CD4-positive, alpha-beta T cell (primary cell): ENCODE results near the gene TMEM132C. TPM values are rescaled to one million over a fixed set of nuclear protein-coding genes. Genes with fewer than 3 reads are reported as not detected.
"Not testable (repeated sequence)": the region's sequence is repeated elsewhere in the genome, so short reads cannot be mapped to it uniquely, and the experiment has no call there.

Source experiments
- ATAC-seq: fragments of 200-7000 bp; cut with Tn5 transposase; one replicate; pipeline ENCODE4 v1.10.0; 2022; ENCODE audit warnings: mild to moderate bottlenecking; ENCODE audit not compliant: poor library complexity
- CTCF ChIA-PET: fragments of 350-600 bp; sonication (Branson Sonifier 250); formaldehyde crosslinking; loops from one replicate; lab custom pipeline; 2021; ENCODE audit warnings: antibody characterized with exemption, inconsistent platforms; lab: Charles Lee
- POLR2A ChIA-PET: fragments of 350-600 bp; sonication (Branson Sonifier 250); formaldehyde crosslinking; loops from one replicate; lab custom pipeline; 2021; ENCODE audit warnings: antibody characterized with exemption, inconsistent platforms; lab: Charles Lee
- DNase-seq, 14 experiments: peaks; one replicate each; pipeline ENCODE4 v3.0.0-alpha.2; 2013 to 2020; ENCODE audit warnings: mixed read lengths in 2 of 14
- H3K27ac ChIP-seq, 2 donors: one replicate each; pipeline versions ENCODE4 v1.5.1 to v1.7.0; 2013; ENCODE audit warnings: low read length in 2 of 2, low read depth in 1 of 2, mild to moderate bottlenecking in 1 of 2
- H3K27me3 ChIP-seq, 2 experiments: 1 replicate in 1 of 2; 2 replicates in 1 of 2; pipeline versions ENCODE4 v1.6.1 to v1.7.0; 2013; ENCODE audit warnings: low read length in 2 of 2, control low read depth in 1 of 2, mild to moderate bottlenecking in 1 of 2, moderate library complexity in 1 of 2; ENCODE audit not compliant: insufficient read depth in 2 of 2, control insufficient read depth in 1 of 2
- H3K36me3 ChIP-seq: one replicate; pipeline ENCODE4 v1.6.1; 2013; ENCODE audit warnings: low read length, control low read depth; ENCODE audit not compliant: insufficient read depth
- H3K4me1 ChIP-seq: one replicate; pipeline ENCODE4 v1.6.1; 2013; ENCODE audit warnings: low read length, control low read depth; ENCODE audit not compliant: insufficient read depth
- H3K4me3 ChIP-seq: one replicate; pipeline ENCODE4 v1.5.1; 2013; ENCODE audit warnings: mild to moderate bottlenecking, low read length, moderate library complexity
- H3K9me3 ChIP-seq, 2 experiments: 1 replicate in 1 of 2; 2 replicates in 1 of 2; pipeline versions ENCODE4 v1.6.1 to v1.7.0; 2013; ENCODE audit warnings: low read length in 2 of 2, mild to moderate bottlenecking in 2 of 2, control low read depth in 1 of 2, moderate library complexity in 1 of 2; ENCODE audit not compliant: control insufficient read depth in 1 of 2, insufficient read depth in 1 of 2
- H3K27ac Mint-ChIP-seq: one replicate; pipeline ENCODE4 v1.8.0; 2020; ENCODE audit warnings: mixed read lengths
- H3K27me3 Mint-ChIP-seq: one replicate; pipeline ENCODE4 v1.8.0; 2021; ENCODE audit warnings: mixed read lengths
- H3K36me3 Mint-ChIP-seq: one replicate; pipeline ENCODE4 v1.8.0; 2021; ENCODE audit warnings: low read depth, mixed read lengths
- H3K4me1 Mint-ChIP-seq: one replicate; pipeline ENCODE4 v1.8.0; 2021; ENCODE audit warnings: low read depth, mixed read lengths
- H3K4me3 Mint-ChIP-seq: one replicate; pipeline ENCODE4 v1.8.0; 2020; ENCODE audit warnings: mild to moderate bottlenecking, mixed read lengths
- H3K9me3 Mint-ChIP-seq: one replicate; pipeline ENCODE4 v1.8.0; 2020; ENCODE audit warnings: mixed read lengths
- CTCF ChIP-seq: fragments of 200-600 bp; IDR thresholded peaks from one replicate; pipeline ENCODE4 v1.8.0; 2022; ENCODE audit warnings: antibody characterized with exemption, mild to moderate bottlenecking
- intact Hi-C, 2 experiments: fragments of 100-400 bp; cut with DNase I in 1 of 2; cut with micrococcal nuclease in 1 of 2; formaldehyde crosslinking; loops; one replicate each; pipeline versions ENCODE4 v1.15.1 to v1.9.0; 2023 to 2025; cut with DNase I, micrococcal nuclease
- total RNA-seq, 174 experiments: library from RNA in 2 of 174; stranded (reverse) in 2 of 174; gene quantifications; one replicate each; pipeline ENCODE4 v1.2.3 and lab custom pipeline; 2021 to 2026

TMEM132C gene
- total RNA-seq, 2 experiments from 2014 or later = not detected

- ATAC-seq (no peak), DNase-seq (no peak)
- Histone ChIP-seq H3K4me3 (no peak overlapping the region), H3K27ac (no peak overlapping the region), H3K9me3 (no peaks in the 10 kb centered on the region), H3K27me3 (no peaks in the 10 kb centered on the region), H3K4me1 (no peaks in the 10 kb centered on the region), H3K36me3 (no peaks in the 10 kb centered on the region)
- H3K4me1 Mint-ChIP-seq = no peaks in the 10 kb centered on the region
- intact Hi-C loops = no loop called here
- no peaks in the 10 kb centered on the region for H3K36me3 Mint-ChIP-seq
- POLR2A ChIA-PET = no interaction called here
- TF ChIP-seq CTCF = no peak
- H3K27ac Mint-ChIP-seq = no peak overlapping the region
- peaks cover 11% of the 10 kb centered on the region for H3K9me3 Mint-ChIP-seq
- no peak overlapping the region for H3K4me3 Mint-ChIP-seq
- CTCF ChIA-PET = no interaction called here
- H3K27me3 Mint-ChIP-seq = no peaks in the 10 kb centered on the region
Measured at GRCh38 chr12:128474916-128475315, 207.9 kb downstream of the TMEM132C start.

GRCh38 chr12:128476266-128476665 lies 209.3 kb downstream of the TMEM132C start:
- no peaks in the 10 kb centered on the region for H3K4me1 ChIP-seq
- no peaks in the 10 kb centered on the region for H3K36me3 ChIP-seq
- no peak overlapping the region for H3K4me3 ChIP-seq
- DNase-seq (no peak), ATAC-seq (no peak)
- no peaks in the 10 kb centered on the region for H3K27me3 Mint-ChIP-seq
- H3K36me3 Mint-ChIP-seq = no peaks in the 10 kb centered on the region
- no peaks in the 10 kb centered on the region for H3K4me1 Mint-ChIP-seq
- H3K4me3 Mint-ChIP-seq = no peak overlapping the region
- no peak overlapping the region for H3K27ac Mint-ChIP-seq
- ChIA-PET CTCF (no interaction called here), POLR2A (no interaction called here)
- H3K27me3 ChIP-seq = no peaks in the 10 kb centered on the region
- TF ChIP-seq CTCF = no peak
- peaks cover 11% of the 10 kb centered on the region for H3K9me3 Mint-ChIP-seq
- intact Hi-C loops = no loop called here
- H3K9me3 ChIP-seq = peaks cover 0 to 5% of the 10 kb centered on the region in 2 experiments
- H3K27ac ChIP-seq = no peak overlapping the region

- H3K27me3 ChIP-seq = no peaks in the 10 kb centered on the region
- ChIA-PET CTCF (no interaction called here), POLR2A (no interaction called here)
- DNase-seq (no peak), ATAC-seq (no peak)
- no peak overlapping the region for H3K4me3 Mint-ChIP-seq
- intact Hi-C loops = no loop called here
- H3K27ac Mint-ChIP-seq = no peak overlapping the region
- no peaks in the 10 kb centered on the region for H3K36me3 ChIP-seq
- no peaks in the 10 kb centered on the region for H3K27me3 Mint-ChIP-seq
- no peak overlapping the region for H3K4me3 ChIP-seq
- peaks cover 0 to 10% of the 10 kb centered on the region in 2 experiments for H3K9me3 ChIP-seq
- TF ChIP-seq CTCF = no peak
- no peaks in the 10 kb centered on the region for H3K9me3 Mint-ChIP-seq
- no peak overlapping the region for H3K27ac ChIP-seq
- no peaks in the 10 kb centered on the region for H3K4me1 Mint-ChIP-seq
- no peaks in the 10 kb centered on the region for H3K36me3 Mint-ChIP-seq
- no peaks in the 10 kb centered on the region for H3K4me1 ChIP-seq
Measured at GRCh38 chr12:128483526-128484255, 216.7 kb downstream of the TMEM132C start.

GRCh38 chr12:128497376-128497775 lies 230.4 kb downstream of the TMEM132C start:
- H3K27ac ChIP-seq, POLR2A ChIA-PET, DNase-seq, CTCF ChIA-PET, H3K36me3 Mint-ChIP-seq, H3K36me3 ChIP-seq, ATAC-seq, H3K27ac Mint-ChIP-seq, H3K4me3 ChIP-seq, intact Hi-C loops, H3K9me3 ChIP-seq, H3K4me1 ChIP-seq, H3K27me3 Mint-ChIP-seq, H3K4me1 Mint-ChIP-seq, H3K27me3 ChIP-seq, H3K4me3 Mint-ChIP-seq: not testable (repeated sequence)
- H3K9me3 Mint-ChIP-seq = peaks cover 16% of the 10 kb centered on the region
